ENCODE results near the gene LMO7.
"Not testable (repeated sequence)": the region's sequence is repeated elsewhere in the genome, so short reads cannot be mapped to it uniquely, and the experiment has no call there.

Gene LMO7

DNA sequence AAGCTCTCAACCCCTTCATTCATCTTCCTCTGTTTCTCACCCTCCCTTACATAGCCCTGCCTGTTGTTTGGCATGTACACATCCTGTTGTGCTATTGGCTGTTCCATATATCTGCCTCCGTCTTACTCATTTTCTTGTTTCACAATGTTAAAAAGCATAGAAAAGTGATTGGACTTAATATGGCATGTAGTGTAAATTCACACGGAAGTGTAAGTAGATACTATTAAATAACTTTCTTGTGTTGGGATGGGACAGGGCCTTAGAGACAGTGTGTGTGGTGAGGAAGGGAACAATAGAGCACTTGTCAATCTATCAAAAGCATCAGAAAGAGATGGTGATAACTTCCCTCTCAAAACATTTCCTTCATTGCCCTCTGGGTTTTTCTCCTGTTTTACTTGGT is 12.3 kb downstream of the LMO7 start:
- DNase-seq = no peak

DNA sequence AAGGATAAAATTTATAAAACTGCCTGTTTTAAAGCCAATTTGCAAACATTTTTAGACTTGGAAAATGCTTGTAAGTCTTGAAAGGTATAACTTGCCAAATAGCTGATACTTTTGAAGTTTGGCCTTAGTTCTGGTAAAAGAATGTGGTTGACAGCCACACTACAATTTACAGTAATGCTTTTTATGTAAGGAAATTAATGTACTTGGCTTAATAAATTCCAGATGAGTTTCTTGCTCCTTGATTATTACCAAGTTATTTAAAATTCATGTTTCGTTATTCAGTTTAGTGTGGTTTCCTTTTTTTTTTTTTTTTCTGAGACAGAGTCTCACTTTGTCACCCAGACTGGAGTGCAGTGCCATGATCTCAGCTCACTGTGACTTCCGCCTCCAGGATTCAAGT is 14.9 kb downstream of the LMO7 start:
- no peak for DNase-seq

DNA sequence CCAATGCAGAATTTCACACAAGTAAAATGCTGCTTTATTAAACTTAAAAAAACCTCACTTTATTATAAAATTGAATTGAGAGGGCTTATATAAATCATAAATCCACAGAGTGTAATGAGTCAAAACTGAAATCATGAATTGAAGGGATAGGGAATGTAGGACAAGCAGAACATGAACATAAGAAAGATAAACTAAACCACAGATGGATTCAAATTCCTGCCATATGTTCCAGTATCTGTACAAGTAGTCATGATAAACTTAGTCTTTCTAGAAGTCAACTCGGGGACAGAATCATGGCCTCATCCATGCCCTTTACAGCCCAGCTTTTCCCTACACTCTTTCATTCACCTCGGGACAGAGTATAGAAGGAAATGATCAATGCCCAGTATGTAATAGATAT is 16.6 kb downstream of the LMO7 start:
- DNase-seq = no peak

DNA sequence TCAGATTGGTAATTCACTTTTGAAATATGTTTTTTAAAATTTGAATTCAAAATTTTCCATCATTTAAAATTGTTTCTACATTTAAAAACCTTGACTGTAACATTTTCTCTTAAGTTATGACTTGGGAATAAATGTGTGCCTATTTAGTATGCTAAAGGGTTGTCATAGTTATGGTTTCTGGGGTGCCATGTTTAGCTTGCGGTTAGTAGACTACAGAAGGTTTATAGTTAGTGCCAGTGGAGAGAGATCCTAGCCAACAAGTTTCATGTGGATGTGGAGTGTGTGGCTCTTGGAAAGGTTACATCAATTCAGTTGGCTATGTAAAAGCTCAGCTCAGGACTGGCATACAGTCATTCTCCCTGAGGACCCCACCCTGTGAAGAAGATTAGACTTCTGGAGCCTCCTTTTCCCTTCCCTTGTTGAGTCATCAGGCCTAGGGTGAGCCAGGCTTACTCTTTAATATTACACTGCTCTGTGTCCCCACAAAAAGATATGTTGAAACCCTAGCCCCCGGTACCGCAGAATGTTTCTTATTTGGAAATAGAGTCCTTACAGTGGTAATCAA is 20.4 kb downstream of the LMO7 start:
- no peak for DNase-seq

DNA sequence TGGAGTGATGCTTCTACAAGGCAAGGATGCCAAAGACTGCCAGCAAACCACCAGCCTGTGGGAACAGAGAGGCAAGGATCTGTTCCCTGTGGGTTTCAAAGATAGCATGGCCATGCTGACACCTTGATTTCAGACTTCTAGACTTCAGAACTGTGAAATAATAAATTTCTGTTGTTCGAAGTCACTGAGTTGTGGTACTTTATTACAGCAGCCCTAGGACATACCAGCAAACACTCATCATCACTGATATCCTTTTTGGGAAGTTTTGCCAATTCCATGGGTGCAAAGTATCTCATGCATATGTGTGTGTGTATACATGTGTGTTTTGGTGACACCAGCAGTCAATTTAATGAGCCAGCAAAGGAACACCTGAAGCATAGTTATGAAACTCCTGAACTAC is 21.0 kb downstream of the LMO7 start:
- DNase-seq = no peak

DNA sequence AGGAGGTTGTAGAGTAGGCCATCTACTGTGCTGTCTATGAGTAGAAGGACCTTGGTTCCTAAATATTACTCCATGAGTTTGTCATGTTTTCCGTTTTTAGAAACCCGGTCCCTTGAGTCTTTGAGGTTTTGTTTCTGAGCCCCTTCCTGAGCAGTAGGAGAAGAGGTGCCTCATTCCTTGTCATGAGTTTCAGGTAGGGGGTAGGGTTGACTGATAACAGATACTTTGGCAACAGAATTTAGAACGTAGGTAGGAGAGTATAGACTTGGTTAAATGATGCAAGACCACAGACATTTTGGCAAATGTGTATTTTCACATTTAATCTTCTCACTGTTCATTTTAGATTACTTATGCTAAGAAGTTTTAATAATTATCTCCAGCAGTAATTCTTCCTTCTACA is 24.6 kb downstream of the LMO7 start:
- DNase-seq = no peak

DNA sequence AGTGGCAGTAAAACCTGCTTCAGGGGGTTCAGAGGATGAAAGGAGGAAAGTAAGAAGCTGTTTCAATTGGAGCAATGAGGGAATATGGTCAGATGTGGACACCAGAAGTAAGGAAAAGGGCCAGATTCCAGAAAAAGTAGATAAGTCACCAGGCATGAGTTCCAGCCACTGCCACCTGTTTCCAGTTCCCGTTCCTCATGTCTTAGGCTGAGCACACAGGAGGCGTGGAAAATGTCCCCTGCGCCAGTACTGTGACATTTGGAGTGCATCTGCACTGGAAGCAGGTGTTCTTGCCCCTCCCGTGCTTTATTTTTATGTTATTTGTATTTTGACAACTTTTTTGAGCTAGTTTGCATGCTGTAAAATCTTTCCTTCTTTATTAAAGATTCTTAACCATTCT is 25.3 kb downstream of the LMO7 start:
- no peak for DNase-seq

DNA sequence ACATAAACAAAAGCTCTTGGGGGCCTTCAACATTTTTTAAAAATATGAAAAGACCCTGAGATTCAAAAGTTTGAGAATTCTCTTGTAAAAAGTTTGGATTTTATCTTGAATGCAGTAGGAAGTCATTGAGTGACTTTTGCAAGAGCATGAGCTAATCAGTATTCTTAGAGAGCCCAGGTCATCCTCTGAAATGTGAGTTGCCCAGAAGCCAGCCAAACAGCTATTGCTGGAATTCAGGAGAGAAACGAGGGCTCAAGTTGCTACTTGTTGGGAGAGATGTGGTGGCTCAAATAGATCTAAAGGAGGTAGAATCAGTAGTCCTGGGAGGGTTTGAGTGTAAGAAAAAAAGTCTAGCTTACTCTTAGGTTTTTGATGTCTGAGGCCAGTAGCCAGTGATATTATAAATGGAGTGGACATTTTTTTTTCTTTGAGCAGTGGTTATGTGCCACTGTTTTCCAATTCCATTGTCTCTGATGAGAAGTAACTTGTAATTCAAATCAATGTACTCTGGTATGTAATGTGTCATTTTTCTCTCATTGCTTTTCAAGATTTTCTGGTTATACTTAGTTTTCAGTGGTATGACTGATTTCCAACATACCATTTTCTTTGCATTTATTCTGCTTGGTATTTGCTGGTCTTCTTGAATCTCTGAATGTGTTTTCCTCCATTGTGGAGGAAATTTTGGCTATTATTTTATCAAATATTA is 30.7 kb downstream of the LMO7 start:
- no peak for DNase-seq

DNA sequence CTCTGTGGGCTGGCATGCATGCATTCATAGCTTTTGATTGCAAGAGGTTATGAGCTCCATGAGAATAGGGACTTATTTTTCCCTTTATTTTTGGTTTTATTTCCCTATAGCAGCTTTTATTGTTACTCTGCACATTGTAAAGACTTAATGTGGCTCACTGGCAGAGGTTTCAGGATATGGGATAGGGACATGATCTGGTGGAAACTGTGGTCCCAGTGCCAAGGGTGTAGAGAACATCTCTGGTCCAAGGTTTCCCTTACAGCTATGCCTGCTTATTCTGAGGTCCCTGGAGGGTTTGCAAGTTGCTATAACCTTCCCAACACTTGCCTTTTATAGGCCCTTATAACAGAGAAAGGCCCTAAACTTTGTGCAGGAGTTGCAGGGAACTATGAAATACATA is 33.6 kb downstream of the LMO7 start:
- DNase-seq = no peak

DNA sequence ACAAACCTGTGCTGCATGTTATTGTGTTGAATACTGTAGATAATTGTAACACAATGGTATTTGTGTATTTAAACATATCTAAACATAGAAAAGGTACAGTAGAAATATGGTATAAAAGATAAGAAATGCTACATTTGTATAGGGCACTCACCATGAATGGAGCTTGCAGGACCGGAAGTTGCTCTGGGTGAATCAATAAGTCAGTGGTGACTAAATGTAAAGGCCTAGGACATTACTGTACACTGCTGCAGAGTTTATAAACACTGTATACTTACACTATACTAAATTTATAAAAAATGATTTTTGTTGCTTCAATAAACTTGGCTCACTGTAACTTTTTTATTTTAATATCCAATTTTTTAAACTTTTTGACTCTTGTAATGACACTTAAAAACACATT is 34.4 kb downstream of the LMO7 start:
- DNase-seq = no peak

DNA sequence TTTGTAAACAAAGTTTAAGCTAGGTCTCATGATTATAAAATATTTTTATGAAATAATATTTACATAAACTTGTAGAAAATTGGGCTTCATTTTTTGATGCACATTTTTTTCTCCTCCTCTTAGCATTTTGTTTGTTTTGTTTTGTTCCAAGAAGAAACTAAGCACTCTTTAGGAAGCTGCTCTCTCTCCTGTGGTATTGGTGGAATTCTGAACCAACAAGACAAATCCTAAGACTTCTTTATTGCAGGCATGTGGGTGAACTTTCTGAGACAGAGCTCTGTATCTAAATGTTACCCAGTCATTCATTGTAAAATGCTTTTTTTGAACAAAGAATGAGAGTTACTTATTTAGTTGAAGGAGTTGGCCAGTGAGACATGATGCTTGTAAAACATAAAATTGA is 39.3 kb downstream of the LMO7 start:
- DNase-seq = no peak

DNA sequence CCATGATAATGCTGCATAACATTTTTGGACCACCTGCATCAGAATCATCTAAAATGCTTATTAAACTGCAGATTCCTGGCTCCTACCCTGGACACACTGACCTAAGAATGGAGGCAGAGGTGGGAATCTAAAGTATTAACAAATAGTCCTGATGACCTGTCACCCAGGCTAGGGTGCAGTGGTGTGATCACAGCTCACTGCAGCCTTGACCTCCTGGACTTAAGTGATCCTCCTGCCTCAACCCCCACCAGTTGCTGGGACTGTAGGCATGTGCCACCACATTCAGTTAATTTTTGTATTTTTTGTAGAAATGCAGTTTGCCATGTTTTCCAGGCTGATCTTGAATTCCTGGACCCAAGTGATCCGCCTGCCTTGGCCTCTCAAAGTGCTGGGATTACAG is 43.3 kb downstream of the LMO7 start:
- no peak for DNase-seq

DNA sequence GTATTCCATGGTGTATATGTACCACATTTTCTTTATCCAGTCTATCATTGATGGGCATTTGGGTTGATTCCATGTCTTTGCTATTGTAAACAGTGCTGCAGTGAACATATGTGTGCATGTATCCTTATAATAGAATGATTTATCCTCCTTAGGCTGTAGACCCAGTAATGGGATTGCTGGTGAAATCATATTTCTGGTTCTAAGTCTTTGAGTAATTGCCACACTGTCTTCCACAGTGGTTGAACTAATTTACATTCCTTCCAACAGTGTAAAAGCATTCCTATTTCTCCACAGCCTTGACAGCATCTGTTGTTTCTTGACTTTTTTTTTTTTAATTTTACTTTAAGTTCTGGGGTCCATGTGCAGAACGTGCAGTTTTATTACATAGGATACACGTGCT is 44.1 kb downstream of the LMO7 start:
- DNase-seq = not testable (repeated sequence)

DNA sequence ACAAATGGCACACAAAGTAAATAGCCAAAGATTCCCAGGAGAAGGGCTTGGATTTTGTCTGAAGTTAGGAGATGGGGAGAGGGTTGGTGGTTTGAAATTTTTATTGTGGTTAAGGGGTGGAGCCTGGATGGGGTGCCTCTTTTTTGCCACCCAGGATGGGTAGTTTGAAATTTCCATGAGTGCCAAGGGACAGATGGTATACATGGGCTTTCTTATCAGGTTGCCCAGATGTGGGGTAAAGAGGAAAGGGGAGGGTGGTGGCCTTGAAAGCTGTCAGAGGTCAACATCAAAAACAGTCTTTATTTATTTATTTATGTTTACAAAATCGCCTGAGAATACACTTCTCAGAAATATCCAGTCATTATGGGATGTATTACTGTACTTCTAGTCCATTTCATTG is 46.2 kb downstream of the LMO7 start:
- DNase-seq = no peak

DNA sequence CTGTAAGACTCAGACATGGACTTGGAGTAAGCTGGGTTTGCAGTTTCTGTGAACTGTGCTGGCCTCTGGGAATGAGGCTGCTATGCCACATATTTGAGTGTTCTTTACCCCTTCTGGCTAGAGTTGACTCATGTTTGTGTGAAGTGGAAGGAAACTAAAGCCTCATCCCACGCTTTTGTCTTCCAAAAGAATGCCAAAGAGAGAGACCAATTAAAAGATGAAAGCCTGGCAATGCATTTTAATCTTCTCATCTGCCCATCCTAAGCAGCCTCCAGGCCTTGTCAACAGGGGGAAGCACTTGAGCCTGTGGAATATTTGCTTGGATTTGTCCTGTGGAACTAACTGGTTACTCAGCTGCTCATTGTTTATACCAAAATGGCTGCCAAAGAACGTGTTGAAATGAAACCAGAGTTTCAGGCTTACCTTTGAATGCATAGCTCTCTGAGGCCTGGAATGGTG is 49.1 kb downstream of the LMO7 start:
- DNase-seq = no peak

DNA sequence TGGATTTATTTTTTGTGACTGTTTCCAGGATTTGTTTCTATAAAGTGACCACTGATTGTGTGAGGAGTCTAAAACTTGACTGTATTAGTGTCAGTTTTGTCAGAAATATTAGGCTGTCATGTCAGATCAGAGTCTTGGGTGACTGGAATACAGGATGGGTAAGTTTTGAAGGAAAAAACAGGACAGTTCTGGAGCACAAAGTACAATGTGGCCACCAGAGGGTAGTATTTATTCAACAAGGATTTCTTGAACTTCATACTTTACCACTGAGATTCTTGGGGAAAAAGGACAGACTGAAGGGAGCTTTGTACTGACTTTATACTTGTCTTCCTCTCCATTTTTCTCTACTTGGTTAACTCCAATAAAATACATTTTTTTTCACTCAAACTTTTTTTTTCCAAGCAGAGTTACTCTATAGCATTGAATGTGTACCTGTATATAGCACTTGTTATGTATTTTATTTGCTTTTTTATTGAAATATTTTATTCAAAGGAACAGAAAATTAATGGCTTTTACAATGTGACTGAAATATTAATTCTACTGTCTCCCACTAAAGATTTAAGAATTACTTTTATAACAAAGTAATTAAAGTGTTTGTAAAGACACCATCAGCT is 51.1 kb downstream of the LMO7 start:
- no peak for DNase-seq

DNA sequence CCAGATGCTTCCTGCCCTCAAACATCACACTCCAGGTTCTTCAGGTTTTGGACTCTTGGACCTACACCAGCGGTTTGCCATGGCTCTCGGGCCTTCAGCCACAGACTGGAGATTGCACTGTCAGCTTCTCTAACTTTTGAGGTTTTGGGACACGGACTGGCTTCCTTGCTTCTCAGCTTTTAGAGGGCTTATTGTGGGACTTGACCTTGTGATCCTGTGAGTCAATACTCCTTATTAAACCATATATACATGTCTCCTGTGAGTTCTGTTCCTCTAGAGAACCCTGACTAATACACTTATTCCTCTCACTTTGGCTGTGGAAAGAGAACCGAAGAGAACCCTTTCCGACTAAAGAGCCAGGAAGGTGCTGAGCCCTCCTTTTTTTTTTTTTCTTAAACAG is 53.6 kb downstream of the LMO7 start:
- no peak for DNase-seq

DNA sequence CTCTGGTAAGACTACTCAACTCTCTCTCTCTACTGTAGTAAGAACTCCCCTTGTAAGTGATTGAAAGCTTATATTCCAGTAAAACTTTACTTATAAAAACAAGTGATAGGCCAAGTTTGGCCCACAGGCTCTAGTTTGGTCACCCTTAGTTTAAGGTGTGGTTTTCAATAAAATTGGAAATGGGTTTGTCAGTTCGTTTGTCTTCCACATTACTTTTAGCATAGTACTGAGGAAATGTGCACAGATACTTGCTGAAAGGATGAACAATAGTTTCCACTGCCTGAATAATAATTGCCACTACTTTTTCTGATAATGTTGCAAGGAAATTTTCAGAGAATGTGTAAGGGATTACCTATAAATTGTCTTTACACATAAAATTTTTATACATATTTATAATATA is 54.5 kb downstream of the LMO7 start:
- no peak for DNase-seq

DNA sequence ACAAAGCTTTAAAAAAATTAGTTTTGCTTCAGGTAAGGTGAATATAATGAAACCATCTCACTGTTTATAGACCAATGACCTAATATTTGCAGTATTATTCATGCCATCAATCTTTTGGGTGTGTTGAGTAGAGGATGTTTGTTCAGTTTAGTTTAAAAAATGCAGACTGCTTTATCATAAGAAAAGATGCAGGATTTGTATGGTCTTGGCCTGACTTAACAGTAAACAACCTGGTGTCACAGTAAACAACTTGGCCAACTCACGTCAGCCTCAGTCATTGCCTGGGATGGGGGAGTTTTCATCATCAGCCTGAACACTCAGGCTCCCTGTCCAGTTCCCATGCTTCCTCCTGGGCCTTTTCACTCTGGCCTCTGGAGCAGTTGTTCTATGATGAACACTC is 55.1 kb downstream of the LMO7 start:
- no peak for DNase-seq

DNA sequence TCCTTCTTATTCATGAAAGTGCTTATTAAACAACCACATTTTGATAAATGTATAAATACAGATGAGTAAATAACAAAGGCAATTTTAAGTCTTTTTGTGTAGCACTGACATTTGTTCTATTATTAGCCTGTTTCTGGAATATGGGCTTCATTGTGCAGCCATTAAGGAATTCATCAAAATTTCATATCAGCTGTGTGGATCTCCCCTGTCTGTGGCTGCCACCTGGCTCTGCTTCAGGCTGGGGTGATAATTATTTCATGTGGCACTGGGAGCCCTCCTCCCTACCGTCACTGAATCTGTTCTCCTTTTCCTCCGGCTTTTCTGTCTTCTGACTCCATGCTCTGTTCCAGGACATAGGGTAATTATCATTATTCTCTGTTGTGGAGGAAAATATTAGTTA is 57.1 kb downstream of the LMO7 start:
- no peak for DNase-seq

DNA sequence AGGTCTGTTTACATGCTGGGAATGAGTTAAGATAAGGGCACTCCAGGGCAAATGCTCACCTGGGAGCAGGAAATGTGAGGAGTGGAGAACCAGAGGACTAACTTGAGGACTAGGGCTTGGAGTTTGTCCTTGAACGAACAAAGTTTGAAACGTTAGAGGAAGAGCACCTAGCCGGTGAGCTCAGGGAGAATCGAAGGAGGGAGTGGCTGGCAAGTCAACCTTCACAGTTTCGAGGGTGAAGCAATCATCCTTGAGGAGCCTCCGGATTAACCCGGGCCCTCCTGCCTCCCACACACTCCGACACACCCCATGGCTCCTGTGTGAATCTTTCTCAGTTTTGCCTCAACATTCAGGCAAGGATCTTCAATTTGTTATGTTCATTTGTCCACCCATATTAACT is 58.6 kb downstream of the LMO7 start:
- no peak for DNase-seq

DNA sequence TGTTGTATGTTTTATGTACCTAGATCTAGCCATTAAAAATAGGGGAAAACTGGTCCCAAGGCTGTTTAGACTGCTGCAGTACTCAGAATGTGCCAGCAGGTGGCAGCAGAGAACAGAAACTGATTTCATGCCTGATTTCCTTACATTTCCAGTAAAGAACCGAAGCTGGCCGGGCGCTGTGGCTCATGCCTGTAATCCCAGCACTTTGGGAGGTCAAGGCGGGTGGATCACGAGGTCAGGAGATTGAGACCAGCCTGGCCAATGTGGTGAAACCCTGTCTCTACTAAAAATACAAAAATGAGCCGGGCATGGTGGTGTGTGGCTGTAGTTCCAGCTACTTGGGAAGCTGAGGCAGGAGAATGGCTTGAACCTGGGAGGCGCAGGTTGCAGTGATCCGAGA is 59.8 kb downstream of the LMO7 start:
- peak; percentile 80 for DNase-seq

DNA sequence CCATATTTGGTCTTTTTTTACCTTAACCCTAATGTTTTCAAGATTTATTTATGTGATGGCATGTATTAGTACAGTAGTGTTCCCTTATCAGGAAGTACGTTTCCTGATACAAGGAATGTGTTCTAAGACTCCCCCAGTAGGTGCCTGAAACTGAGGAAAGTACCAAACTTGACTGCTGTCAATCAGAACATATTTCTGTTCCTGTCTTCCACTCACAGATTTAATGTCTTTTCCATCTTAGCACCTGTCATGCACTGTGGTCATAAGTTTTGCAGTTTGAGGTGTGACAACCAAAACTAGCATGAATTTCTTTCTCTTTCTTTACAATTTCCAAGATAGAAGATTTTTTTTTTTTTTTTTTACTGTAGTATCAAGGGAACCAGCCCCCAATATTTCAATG is 62.9 kb downstream of the LMO7 start:
- no peak for DNase-seq

DNA sequence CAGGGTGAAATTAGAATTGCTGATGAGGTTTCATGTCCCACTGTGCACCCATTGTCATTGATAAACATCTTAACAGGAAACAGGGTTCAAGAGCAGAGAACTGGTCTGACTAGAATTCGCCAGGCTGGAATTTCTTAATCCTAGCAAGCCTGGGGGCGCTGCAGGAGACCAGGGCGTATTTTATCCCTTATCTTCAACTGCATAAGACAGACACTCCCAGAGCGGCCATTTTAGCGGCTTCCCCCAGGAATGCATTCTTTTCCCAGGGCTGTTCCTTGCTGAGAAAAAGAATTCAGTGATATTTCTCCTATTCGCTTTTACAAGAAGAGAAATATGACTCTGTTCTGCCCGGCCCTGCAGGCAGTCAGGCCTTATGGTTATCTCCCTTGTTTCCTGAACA is 63.6 kb downstream of the LMO7 start:
- not testable (repeated sequence) for DNase-seq

DNA sequence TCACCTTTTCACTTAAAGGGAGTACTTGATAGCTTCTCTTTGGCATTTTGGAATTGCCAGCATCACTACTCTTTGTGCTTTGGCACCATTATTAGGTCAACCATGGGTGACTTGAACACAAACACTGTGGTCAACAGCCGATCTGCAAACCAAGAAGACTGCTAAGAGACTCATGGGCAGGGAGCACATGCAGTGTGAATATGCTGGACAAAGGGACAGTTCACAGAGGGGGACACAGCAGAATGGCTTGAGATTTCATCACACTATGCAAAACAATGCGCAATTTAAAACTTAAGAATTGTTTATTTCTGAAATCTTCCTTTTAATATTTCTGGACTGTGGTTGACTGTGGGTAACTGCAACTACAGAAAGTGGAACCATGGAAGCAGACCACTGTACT is 64.4 kb downstream of the LMO7 start:
- DNase-seq = no peak

All from retina (tissue), 1 donor.